Subcutaneous abdominal adipose tissue (tissue), 5 donors: ENCODE results near the gene TRIM68.

Experiments
- H3K27ac ChIP-seq: one replicate; pipeline ENCODE4 v1.7.0; 2013; ENCODE audit warnings: low read depth, mild to moderate bottlenecking, inconsistent platforms, low read length, moderate library complexity
- H3K27me3 ChIP-seq, 5 donors: one replicate each; pipeline ENCODE4 v1.7.0; 2013; ENCODE audit warnings: low read length in 5 of 5, inconsistent platforms in 1 of 5; ENCODE audit not compliant: control insufficient read depth in 5 of 5, insufficient read depth in 4 of 5
- H3K36me3 ChIP-seq, 5 donors: one replicate each; pipeline ENCODE4 v1.7.0; 2013; ENCODE audit warnings: low read length in 5 of 5; ENCODE audit not compliant: control insufficient read depth in 5 of 5, insufficient read depth in 5 of 5
- H3K4me1 ChIP-seq, 5 donors: one replicate each; pipeline ENCODE4 v1.7.0; 2013; ENCODE audit warnings: low read length in 5 of 5, mild to moderate bottlenecking in 3 of 5, moderate library complexity in 1 of 5; ENCODE audit not compliant: control insufficient read depth in 5 of 5, insufficient read depth in 5 of 5
- H3K4me3 ChIP-seq, 5 donors: one replicate each; pipeline ENCODE4 v1.7.0; 2013; ENCODE audit warnings: low read length in 5 of 5, low read depth in 1 of 5
- H3K9ac ChIP-seq, 5 donors: one replicate each; pipeline ENCODE4 v1.7.0; 2013; ENCODE audit warnings: low read length in 5 of 5, mild to moderate bottlenecking in 4 of 5, moderate library complexity in 3 of 5
- H3K9me3 ChIP-seq, 5 donors: one replicate each; pipeline ENCODE4 v1.7.0; 2013; ENCODE audit warnings: low read length in 5 of 5; ENCODE audit not compliant: control insufficient read depth in 5 of 5
- donor health status: healthy.
- donor health status: healthy.
- donor health status: healthy.
- donor health status: healthy.
- donor health status: healthy.

Gene TRIM68

DNA sequence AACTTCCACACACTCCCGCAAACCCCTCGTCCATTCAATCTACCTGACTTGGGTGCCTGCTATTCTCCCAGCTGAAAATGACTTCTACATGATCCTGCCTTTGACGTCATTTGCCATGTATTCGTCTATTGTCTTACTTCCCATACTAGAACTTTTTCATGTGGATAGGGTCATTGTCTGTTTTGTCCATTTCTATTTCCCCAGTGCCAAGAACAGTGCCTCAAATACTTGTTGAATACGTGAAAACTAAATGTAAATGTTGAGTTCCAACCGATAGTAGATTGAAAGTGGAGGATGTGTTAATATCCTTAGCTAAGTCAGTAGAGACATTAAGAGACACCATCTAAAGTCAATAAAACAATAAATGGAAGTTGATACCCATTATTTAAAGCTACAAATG, 935 bp downstream of the TRIM68 start:
- Histone ChIP-seq H3K4me1 (peaks cover 0 to 22% (median 20%) of the 10 kb centered on the region in 5 donors), H3K9me3 (no peaks in the 10 kb centered on the region), H3K36me3 (peaks cover 16 to 32% (median 27%) of the 10 kb centered on the region in 5 donors), H3K9ac (peak overlapping the region; percentile 12 to 89 (median 85)), H3K4me3 (peak overlapping the region; percentile 71 to 81 (median 75)), H3K27ac (peak overlapping the region; percentile 78), H3K27me3 (peaks cover 0 to 2% (median 0%) of the 10 kb centered on the region in 5 donors)

DNA sequence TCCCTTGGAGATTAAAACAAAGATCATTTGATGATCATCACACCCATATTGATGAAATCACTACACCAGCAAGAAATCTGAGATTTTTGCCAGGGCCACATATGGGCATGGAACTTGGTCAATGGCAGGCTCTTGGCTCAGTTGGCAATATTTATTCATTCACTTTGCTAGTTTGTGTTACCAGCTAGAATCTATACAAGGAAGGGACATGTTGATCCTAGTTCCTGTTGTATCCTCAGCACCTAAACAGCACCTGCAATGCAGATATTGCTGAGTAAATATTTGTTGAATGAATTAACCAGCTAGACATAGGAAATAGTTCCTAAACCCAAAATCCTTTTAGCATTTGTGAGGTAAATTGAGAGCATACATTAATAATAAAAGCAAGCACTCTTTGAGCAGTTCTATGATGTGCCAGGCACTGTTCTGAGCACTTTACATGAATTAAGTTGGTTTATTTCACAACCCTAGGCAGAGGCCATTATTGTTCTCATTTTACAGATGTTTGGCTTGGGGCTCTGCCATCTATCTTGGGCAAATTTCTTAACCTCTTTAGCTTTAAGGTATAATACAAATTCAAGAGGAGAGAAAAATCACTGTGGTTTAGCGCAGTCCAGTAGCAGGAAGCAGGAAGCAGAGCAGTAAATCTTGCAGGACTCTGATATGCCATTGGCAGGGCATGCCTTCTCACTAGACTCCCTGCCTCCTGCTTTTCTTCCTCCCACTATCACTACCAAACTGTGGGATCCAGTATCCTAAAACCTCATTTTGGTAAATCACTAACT, 1.6 kb downstream of the TRIM68 start:
- H3K36me3 ChIP-seq = peaks cover 16 to 39% (median 34%) of the 10 kb centered on the region in 5 donors
- H3K4me3 ChIP-seq = peak overlapping the region in 4 of 5 donors; percentile 71 to 81 (median 77)
- H3K27ac ChIP-seq = no peak overlapping the region
- H3K4me1 ChIP-seq = peaks cover 0 to 22% (median 20%) of the 10 kb centered on the region in 5 donors
- peak overlapping the region in 1 of 5 donors; percentile 84 for H3K9ac ChIP-seq
- H3K9me3 ChIP-seq = no peaks in the 10 kb centered on the region
- no peaks in the 10 kb centered on the region for H3K27me3 ChIP-seq

DNA sequence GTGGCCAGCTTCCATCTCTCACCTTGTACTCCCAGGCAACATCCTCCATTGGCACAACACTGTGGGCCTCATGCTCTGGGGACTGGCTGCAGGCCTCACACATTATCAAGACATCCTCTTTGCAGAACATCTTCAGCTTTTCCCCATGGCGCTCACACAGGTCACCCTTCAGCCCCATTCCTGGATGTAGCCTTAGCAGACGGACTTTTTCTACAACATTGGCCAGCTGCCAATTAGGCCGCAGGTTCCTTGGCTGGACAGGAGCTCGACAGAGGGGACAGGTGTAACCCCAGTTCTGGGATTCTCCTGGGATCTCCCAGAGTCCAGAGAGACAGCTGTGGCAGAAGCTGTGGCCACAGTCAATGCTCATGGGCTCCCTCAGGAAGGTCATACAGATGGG, 3.0 kb downstream of the TRIM68 start:
- H3K9ac ChIP-seq = no peak overlapping the region
- H3K36me3 ChIP-seq = peaks cover 16 to 53% (median 48%) of the 10 kb centered on the region in 5 donors
- no peaks in the 10 kb centered on the region for H3K27me3 ChIP-seq
- peaks cover 0 to 20% (median 19%) of the 10 kb centered on the region in 5 donors for H3K4me1 ChIP-seq
- H3K27ac ChIP-seq = no peak overlapping the region
- H3K9me3 ChIP-seq = no peaks in the 10 kb centered on the region
- H3K4me3 ChIP-seq = no peak overlapping the region

DNA sequence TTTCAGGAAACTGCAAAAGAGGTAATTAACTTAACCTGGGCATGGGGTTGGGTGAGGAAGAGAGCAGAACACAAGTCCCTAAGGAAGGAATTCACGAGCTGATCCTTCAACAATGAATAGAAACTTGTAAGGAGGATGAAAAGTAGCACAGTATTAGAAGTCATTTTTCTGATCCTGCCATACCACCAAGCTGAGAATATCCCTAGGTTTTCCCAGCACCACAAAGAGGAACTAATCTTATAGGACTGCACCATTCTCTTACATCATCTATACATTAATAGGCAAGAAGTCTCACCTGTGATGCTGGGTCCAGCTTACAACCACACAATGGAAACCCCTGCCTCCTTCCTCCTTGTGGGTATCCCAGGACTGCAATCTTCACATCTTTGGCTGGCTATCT, 14.3 kb downstream of the TRIM68 start, which contains the start of gene OR52I1:
OR52I1 (plus strand) TSS at position 301 of the 400 bp plus-strand sequence; CDS start at position 301, 0 bp downstream.
- Histone ChIP-seq H3K27ac (no peak within 1 kb of the TSS), H3K4me3 (no peak within 1 kb of the TSS), H3K9me3 (no peaks in the 10 kb centered on the region), H3K36me3 (peaks cover 4 to 14% (median 11%) of the 10 kb centered on the region in 5 donors), H3K4me1 (no peaks in the 10 kb centered on the region), H3K27me3 (peaks cover 0 to 3% (median 0%) of the 10 kb centered on the region in 5 donors), H3K9ac (no peak within 1 kb of the TSS)

DNA sequence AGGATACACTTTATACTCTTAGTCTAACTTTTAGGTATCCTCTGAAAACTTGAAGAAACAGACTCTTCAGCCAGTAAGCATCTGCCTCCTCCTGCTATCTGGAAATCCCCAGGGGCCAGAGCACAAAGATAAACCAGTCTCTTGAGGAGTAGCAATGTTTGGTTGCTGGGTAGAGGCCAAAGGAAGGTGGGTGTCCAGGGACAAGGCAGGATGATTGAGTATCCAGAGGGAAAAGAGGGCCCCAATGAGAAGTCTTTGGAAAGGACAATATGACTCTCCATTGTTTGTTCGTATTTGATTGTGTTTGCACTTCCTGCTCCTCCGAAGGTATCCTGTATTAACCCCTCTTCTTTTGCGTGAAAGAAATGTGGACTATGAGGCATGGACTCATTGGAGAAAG, 19.0 kb downstream of the TRIM68 start:
- Histone ChIP-seq H3K9ac (no peak overlapping the region), H3K9me3 (no peaks in the 10 kb centered on the region), H3K4me1 (no peaks in the 10 kb centered on the region), H3K27ac (no peak overlapping the region), H3K4me3 (no peak overlapping the region), H3K36me3 (no peaks in the 10 kb centered on the region), H3K27me3 (peaks cover 0 to 10% (median 0%) of the 10 kb centered on the region in 5 donors)

DNA sequence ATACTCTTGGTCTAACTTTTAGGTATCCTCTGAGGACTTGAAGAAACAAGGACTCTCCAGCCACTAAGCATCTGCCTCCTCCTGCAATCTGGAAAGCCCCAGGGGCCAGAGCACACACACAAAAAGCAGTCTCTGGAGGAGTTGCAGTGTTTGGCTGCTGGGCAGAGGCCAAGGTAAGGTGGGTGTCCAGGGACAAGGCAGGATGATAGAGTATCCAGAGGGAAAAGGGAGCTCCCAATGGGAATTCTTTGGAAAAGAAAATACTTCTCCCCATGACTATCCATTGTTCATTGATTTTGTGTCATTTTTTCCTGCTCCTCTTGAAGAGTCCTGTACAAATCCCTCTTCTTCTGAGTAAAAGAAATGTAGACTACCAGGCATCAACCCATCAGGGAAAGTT, 26.6 kb downstream of the TRIM68 start, which contains the start of gene OR52I2:
OR52I2 (plus strand) TSS at position 301 of the 400 bp plus-strand sequence.
- H3K9me3 ChIP-seq = no peaks in the 10 kb centered on the region
- no peak within 1 kb of the TSS for H3K4me3 ChIP-seq
- no peaks in the 10 kb centered on the region for H3K36me3 ChIP-seq
- no peak within 1 kb of the TSS for H3K9ac ChIP-seq
- H3K4me1 ChIP-seq = no peaks in the 10 kb centered on the region
- H3K27me3 ChIP-seq = peaks cover 0 to 9% (median 0%) of the 10 kb centered on the region in 5 donors
- no peak within 1 kb of the TSS for H3K27ac ChIP-seq

DNA sequence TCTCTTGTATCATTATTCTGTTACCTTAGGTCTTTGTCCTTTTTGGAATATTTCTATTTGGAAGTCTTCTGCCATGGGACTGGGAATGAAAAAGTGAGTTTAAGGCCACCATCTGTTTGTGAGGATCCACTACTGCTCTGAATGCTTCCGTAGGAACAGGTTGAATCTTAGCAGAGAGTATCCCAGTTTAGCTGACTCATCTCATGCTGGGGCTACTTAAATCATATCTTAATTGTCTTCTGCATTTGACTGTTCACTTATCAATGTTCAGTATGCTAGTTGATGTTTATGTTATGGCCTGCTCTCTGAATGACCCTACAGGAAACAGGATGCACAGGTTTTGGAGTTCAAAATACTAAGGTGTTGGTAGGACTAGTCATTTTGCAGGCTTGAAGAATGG, 27.9 kb downstream of the TRIM68 start:
- H3K9ac ChIP-seq = no peak overlapping the region
- no peak overlapping the region for H3K27ac ChIP-seq
- H3K9me3 ChIP-seq = no peaks in the 10 kb centered on the region
- no peak overlapping the region for H3K4me3 ChIP-seq
- peaks cover 0 to 6% (median 0%) of the 10 kb centered on the region in 5 donors for H3K27me3 ChIP-seq
- no peaks in the 10 kb centered on the region for H3K36me3 ChIP-seq
- no peaks in the 10 kb centered on the region for H3K4me1 ChIP-seq

DNA sequence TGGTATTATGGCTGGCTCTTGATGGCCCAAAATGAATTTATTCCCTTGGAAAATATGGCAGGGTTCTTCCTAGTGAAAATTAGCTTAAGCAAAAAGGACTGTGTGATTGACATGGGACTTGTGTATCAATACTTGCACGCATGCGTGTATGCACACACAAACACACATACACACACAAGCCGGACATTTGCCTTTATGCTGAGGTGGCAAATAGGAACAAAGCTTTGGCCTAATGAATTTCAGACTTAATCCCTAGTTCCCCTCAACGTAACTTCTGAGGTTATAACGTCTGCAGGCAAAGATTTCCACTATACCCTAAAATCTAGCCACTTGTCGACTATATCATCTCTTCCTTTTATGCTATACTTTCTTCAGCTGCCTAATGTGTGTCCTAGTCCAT, 29.4 kb downstream of the TRIM68 start:
- Histone ChIP-seq H3K36me3 (no peaks in the 10 kb centered on the region), H3K4me1 (no peaks in the 10 kb centered on the region), H3K4me3 (no peak overlapping the region)

DNA sequence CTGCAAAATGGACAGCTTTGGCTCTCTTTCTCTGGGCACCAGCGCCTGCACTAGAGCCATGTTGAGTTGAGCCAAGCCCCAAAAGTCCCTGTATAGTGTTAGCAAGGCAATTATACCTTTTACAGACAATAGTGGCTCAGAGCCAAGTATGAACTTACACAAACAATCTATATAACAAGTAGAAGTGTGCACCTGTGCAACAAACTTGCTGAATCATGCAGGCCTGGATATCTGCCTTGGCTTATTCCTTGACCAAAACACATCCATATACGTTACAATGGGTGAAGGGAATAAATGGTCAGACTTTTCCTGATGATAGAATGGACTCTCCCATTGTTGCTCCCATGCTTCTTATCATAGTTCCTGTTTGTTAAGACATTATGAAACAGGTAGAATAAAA, 30.3 kb downstream of the TRIM68 start:
- Histone ChIP-seq H3K27ac (no peak overlapping the region), H3K36me3 (no peaks in the 10 kb centered on the region), H3K27me3 (peaks cover 0 to 3% (median 0%) of the 10 kb centered on the region in 5 donors), H3K4me3 (no peak overlapping the region), H3K9ac (no peak overlapping the region), H3K9me3 (no peaks in the 10 kb centered on the region), H3K4me1 (no peaks in the 10 kb centered on the region)

More for the DNA sequence above, 29.4 kb downstream of the TRIM68 start:
- H3K27ac ChIP-seq = no peak overlapping the region
- H3K27me3 ChIP-seq = peaks cover 0 to 6% (median 0%) of the 10 kb centered on the region in 5 donors
- no peaks in the 10 kb centered on the region for H3K9me3 ChIP-seq
- no peak overlapping the region for H3K9ac ChIP-seq

DNA sequence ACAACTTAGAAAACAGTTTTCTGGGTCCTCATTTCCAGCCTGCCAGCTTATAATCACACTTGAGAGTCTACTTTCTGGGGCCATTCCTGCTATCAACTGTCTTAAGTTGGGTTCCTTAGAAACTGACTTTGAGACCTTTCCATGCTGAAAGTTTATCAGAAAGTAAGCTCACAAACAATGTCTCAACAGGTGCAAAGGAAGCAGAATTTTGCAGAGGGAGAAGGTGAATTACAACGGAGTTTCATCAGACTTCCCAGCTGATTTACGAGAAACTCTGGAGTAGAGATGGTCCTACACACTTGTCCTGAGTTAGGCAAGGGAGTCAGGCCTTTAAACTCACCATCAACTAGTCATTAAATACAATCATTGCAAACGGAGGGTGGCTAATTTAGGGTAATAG, 31.2 kb downstream of the TRIM68 start:
- H3K9ac ChIP-seq = no peak overlapping the region
- no peaks in the 10 kb centered on the region for H3K9me3 ChIP-seq
- H3K4me3 ChIP-seq = no peak overlapping the region
- H3K4me1 ChIP-seq = no peaks in the 10 kb centered on the region
- no peaks in the 10 kb centered on the region for H3K36me3 ChIP-seq
- peaks cover 0 to 3% (median 0%) of the 10 kb centered on the region in 5 donors for H3K27me3 ChIP-seq
- H3K27ac ChIP-seq = no peak overlapping the region
